ENCODE data around the gene FAM98C.

Gene FAM98C

GRCh38 chr19:38457690-38458405, 55.0 kb downstream of the FAM98C start:
- no peak for DNase-seq (ENCODE audit: low read depth)
